RPMI8226 (cell line): ENCODE results near the gene TNFRSF1B.
"Not testable (repeated sequence)": the region's sequence is repeated elsewhere in the genome, so short reads cannot be mapped to it uniquely, and the experiment has no call there.

Experiments
- DNase-seq: peaks from one replicate; pipeline ENCODE4 v3.0.0-alpha.2; 2015

Gene TNFRSF1B

GRCh38 chr1:12194666-12195216, 27.9 kb downstream of the TNFRSF1B start:
- DNase-seq = no peak

- no peak for DNase-seq
Measured at GRCh38 chr1:12195416-12195815, 28.6 kb downstream of the TNFRSF1B start.

- DNase-seq = no peak
Measured at GRCh38 chr1:12196641-12197482, 30.1 kb downstream of the TNFRSF1B start.

GRCh38 chr1:12197483-12197880, 30.7 kb downstream of the TNFRSF1B start:
- DNase-seq = no peak

GRCh38 chr1:12200208-12200607, 33.4 kb downstream of the TNFRSF1B start:
- no peak for DNase-seq

GRCh38 chr1:12201352-12202189, 34.8 kb downstream of the TNFRSF1B start:
- DNase-seq = no peak

- no peak for DNase-seq
Measured at GRCh38 chr1:12202190-12202497, 35.4 kb downstream of the TNFRSF1B start.

GRCh38 chr1:12202577-12202976, 35.8 kb downstream of the TNFRSF1B start:
- no peak for DNase-seq

GRCh38 chr1:12203216-12204007, 36.6 kb downstream of the TNFRSF1B start:
- DNase-seq = no peak

- no peak for DNase-seq
Measured at GRCh38 chr1:12204140-12204539, 37.3 kb downstream of the TNFRSF1B start.

GRCh38 chr1:12204754-12205658, 38.2 kb downstream of the TNFRSF1B start:
- no peak for DNase-seq

- DNase-seq = no peak
Measured at GRCh38 chr1:12206238-12206637, 39.4 kb downstream of the TNFRSF1B start.

- no peak for DNase-seq
Measured at GRCh38 chr1:12206792-12207424, 40.1 kb downstream of the TNFRSF1B start.

GRCh38 chr1:12208271-12208670, 41.5 kb downstream of the TNFRSF1B start:
- no peak for DNase-seq

GRCh38 chr1:12208764-12209494, 42.1 kb downstream of the TNFRSF1B start:
- DNase-seq = peak; percentile 83

GRCh38 chr1:12209495-12209832, 42.7 kb downstream of the TNFRSF1B start:
- no peak for DNase-seq

GRCh38 chr1:12215118-12215961, 48.5 kb downstream of the TNFRSF1B start:
- DNase-seq = no peak

- no peak for DNase-seq
Measured at GRCh38 chr1:12219800-12220199, 53.0 kb downstream of the TNFRSF1B start.

- DNase-seq = no peak
Measured at GRCh38 chr1:12220890-12221289, 54.1 kb downstream of the TNFRSF1B start.

GRCh38 chr1:12222700-12223099, 55.9 kb downstream of the TNFRSF1B start:
- DNase-seq = not testable (repeated sequence)
